HG03045 (cell line): Measurements from ENCODE around the gene SIRT4.
"Not testable (repeated sequence)": the region's sequence is repeated elsewhere in the genome, so short reads cannot be mapped to it uniquely, and the experiment has no call there.

ENCODE experiments used
- ATAC-seq: cut with Tn5 transposase; IDR thresholded peaks from one replicate; pipeline ENCODE4 v1.9.1; 2021; ENCODE audit warnings: mild to moderate bottlenecking, moderate library complexity; ENCODE audit not compliant: unreplicated experiment

Gene SIRT4

DNA sequence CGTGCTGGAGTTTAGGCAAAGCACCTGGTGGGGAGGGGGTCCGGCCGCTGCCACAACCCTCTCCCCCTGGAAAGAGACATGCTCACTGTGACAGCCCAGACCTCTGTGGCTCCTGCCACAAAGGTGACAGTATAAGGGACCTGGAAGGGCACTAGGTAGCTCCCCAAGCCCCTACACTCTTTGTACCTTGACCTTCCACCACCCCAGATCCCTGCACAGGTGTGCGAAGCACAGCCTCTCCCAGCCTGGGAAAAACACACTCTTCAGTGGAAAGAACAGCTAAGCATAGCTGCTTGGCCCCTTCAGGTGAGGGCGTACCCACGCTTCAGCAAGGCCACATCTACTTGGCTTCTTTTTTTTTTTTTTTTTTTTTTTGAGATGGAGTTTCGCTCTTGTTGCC lies 30.4 kb downstream of the SIRT4 start:
- no peak for ATAC-seq

DNA sequence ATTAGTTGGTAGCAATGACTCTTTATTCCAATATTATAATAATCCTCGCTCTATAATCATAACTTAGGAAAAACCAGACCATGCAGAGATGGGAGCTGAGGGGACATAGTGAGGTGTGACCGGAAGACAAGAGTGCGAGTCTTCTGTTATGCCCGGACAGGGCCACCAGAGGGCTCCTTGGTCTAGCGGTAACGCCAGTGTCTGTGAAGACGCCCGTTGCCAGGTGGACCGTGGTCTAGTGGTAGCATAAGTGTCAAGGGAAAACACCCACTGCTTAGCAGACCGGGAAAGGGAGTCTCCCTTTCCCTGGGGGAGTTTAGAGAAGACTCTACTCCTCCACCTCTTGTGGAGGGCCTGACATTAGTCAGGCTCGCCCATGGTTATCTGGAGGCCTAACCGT lies 33.3 kb downstream of the SIRT4 start:
- not testable (repeated sequence) for ATAC-seq

DNA sequence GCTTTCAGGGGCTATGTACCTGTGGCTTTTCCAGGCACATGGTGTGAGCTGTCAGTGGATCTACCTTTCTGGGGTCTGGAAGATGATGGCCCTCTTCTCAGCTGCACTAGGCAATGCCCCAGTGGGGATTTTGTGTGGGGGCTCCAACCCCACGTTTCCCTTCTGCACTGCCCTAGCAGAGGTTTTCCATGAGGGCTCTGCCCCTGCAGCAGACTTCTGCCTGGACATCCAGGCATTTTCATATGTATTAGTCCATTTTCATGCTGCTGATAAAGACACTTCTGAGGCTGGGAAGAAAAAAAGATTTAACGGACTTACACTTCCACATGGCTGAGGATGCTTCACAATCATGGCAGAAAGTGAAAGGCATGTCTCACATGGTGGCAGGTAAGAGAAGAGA lies 34.3 kb downstream of the SIRT4 start:
- not testable (repeated sequence) for ATAC-seq

DNA sequence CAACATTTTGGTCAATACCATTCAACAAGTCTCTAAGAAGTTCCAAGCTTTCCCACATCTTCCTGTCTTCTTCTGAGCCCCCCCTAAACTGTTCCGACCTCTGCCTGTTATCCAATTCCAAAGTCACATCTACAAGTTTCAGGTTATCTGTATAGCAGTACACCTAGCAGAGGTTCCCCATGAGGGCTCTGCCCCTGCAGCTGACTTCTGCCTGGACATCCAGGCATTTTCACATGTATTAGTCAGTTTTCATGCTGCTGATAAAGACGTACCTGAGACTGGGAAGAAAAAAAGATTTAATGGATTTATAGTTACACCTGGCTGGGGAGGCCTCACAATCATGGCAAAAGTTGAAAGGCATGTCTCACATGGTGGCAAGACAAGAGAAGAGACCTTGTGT lies 35.6 kb downstream of the SIRT4 start:
- ATAC-seq: no peak

DNA sequence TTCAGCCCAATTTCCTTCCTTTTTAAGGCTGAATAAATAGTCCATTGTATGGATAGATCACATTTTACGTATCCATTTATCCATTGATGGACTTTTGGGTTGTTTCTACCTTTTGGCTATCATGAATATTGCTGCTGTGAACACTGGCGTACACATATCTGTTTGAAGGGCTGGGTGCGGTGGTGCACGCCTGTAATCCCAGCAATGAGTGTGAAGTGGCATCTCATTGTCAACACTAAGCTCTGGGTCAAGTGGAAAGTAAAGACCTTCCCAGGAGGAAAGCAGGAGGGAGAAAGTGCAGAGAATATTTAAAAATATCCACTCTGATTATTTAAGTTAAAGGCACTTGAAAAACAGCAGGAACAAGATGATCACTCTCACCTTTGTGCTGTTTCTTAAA lies 37.1 kb downstream of the SIRT4 start:
- no peak for ATAC-seq

- ATAC-seq: no peak
Measured at GRCh38 chr12:120342175-120343038, 40.3 kb downstream of the SIRT4 start.

- ATAC-seq: no peak
Measured at GRCh38 chr12:120343039-120343537, 41.0 kb downstream of the SIRT4 start.

- ATAC-seq: no peak
Measured at GRCh38 chr12:120343692-120344091, 41.6 kb downstream of the SIRT4 start.

GRCh38 chr12:120346031-120346430 lies 43.9 kb downstream of the SIRT4 start:
- no peak for ATAC-seq

- ATAC-seq: no peak
Measured at GRCh38 chr12:120346681-120347080, 44.6 kb downstream of the SIRT4 start.

GRCh38 chr12:120347766-120348165 lies 45.6 kb downstream of the SIRT4 start:
- ATAC-seq: no peak

DNA sequence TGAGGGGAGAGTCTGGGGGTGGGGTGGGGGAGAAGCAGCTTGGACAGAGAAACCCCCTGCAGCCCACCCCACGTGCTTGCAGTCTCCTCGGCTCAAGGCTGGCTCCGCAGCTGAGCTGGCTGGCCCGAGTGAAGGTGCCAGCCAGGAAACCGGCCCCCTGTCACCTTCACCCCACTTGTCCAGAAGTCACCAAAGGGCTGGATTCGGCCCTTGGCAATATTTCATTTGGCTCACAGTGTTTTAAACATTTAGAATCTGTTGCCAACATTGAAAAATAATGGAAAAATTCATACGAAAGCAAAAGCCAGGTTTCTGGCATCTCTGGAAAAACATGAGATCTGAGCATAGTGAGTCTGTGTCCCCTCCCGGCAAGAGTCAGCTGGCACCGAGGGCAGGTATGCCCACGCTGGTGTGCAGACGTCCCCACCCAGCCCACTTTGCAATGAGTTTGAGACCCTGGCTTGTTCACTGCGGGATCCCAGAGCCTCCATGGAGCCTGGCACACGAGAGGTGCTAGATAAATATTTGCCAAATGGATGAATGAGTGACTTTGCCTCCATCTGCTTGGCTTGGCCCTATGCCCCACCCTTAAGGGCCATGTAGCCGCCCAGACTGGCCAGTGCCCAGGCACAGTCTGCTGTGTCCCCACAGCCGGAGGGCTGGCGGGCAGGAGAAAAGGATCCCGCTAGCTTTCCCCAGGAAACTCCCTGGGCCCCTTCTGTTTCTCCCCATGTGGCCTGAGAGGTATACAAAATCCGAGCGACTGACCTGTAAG lies 48.6 kb downstream of the SIRT4 start:
- no peak for ATAC-seq

DNA sequence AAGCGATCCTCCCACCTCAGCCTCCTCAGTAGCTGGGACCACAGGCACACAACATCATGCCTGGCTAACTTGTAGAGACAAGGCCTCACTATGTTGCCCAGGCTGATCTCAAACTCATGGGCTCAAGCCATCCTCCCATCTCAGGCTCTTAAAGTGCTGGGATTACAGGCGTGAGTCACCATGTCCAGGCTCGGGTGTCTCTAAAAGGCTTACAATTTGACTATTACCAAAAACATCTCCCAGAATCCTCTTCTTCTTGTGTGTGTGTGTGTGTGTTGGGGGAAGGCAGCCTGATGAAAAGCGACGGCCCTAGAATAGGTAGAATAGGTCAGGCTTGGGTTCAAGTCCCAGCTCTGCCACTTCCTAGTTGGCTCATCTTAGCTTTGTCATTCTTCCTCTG lies 50.0 kb downstream of the SIRT4 start:
- no peak for ATAC-seq

- ATAC-seq: no peak
Measured at GRCh38 chr12:120353136-120353535, 51.0 kb downstream of the SIRT4 start.

DNA sequence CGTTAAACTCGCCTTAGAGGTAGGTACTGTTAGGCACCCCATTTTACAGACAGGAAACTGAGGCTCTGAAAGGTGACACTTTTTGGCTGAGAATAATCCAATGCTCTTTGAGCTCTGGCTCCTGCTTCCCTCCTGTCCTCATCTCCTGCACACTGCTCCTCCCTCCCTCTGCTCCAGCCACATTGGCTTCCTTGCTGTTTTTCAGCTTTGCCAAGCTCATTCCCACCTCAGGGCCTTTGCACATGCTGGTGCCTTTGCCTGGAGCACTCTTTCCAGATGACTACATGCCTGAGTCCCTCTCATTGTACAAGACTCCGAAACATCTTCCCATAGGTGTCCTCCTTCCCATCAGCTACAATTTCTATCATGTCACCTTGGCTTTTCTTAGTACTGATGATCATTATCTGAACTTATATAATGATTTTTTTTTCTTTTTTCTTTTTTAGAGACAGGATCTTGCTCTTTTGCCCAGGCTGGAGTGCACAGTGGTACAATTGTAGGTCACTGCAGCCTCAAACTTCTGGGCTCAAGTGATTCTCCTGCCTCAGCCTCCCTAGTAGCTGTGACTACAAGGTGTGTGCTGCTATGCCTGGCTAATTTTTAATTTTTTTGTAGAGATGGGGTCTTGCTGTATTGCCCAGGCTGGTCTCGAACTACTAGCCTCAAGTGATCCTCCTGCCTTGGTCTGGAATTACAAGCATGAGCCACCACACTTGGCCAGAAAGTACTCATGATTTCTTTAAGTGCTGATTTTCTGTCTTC lies 51.6 kb downstream of the SIRT4 start:
- ATAC-seq: no peak

DNA sequence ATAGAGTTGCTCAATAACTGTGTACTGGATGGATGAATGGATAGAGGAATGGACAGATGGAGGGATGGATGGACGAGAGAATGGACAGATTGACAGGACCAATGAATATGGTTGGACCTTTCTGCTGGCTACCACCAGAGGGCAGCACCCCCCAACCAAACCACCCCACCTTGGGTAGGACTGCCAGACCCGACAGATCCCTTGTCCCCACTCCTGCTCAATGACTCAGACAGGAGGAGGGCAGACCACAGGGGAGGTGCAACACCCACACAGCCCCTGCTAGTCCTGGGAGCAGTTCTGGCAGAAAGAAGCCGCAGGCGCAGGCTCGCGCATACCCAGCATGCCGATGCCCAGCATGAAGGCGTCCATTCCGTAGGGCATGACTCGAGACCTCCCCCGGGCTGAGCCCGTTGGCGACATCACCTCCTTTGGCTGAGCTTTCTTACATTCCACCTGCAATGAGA lies 54.5 kb downstream of the SIRT4 start:
- no peak for ATAC-seq

DNA sequence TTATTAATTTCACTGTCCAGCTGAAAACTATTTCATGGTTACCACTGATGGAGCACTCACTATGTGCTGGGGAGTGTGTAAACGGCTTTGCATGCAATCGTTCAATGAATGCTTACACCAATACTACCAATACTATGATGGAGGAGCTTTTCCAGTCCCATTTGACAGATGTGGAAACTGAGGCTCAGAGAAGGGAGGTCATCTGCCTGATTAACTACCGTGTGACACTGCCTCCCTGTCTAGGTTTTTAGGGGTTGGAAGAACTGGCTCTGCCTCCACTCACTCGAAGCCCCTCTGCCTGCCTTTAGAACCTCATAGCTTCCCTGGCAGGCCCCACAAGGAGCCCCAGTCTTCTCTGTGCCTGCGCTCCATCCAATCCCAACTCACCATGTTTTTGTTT lies 55.0 kb downstream of the SIRT4 start:
- ATAC-seq: no peak

DNA sequence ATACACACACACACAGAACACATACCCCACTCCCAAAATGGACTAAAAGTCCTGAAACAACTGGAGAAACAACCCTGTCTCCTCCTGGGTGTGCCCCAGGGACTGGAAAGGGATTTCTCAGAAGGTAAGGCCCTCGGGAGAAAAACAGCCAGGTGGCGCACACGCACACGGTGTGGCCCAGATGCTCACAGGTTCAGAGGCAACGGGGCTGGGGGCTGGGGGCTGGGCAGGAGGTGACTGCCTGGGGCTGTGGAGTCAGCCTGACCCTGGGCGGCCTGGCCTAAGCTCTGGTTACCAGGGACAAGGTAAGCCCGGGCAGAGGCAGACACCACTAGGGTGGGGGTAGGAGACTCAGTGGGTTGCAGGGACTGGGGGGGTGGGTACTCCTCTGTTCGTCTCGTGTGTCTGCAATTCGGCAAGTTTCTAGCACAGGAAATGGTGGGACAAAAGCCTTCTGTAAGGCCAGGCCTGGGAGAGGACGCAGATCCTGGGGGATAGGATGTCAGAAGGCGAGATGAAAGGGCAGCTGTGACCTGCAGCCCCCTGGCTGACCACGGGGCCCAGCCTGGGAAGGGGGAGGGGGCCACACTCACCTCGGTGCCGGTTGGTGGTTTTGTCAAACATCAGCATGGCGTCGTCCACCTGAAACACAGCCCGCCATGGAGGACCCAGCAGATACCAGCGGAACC lies 56.4 kb downstream of the SIRT4 start:
- no peak for ATAC-seq

- no peak for ATAC-seq
Measured at GRCh38 chr12:120359128-120359527, 57.0 kb downstream of the SIRT4 start.

DNA sequence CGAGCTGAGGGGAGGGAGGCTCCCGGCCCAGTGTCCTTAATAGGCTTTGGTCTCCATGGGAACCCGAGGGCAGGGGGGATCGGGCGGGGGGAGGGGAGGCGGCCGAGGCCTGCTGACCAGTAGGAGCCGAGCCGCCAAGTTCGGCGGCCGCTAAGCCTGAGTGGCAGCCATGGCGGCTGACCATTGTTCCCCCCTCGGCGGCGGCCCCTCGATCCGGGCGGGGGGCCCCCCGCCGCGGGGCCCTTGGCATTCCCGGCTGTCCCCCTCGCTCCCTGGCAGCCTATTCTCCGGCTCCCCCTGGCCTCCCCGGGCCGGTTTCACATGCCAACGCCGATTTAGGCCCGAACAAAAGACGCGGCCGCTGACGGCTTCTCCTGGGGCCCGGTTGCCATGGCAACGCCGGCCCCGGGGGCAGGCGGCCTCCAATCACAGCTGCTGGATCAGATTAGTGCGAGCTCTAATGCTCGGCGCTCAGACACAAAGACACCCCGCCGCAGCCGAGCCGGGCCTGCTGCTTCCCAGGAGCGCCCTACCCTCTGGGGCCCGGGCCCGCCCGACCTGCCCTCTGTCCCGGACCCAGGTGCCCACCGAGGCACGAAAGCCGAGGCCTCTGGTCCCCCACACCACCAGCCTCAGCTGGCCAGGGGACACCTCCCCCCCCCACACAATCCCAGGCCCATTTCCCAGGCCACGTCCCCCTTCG lies 59.5 kb downstream of the SIRT4 start:
- no peak for ATAC-seq
